Colonic mucosa (tissue), 4 donors: ENCODE measurements around the gene LRRC70. TPM values are rescaled to one million over a fixed set of nuclear protein-coding genes. Genes with fewer than 3 reads are reported as not detected.

ENCODE experiments used
- DNase-seq: peaks from one replicate; pipeline ENCODE4 v3.0.0-alpha.2; 2020
- H3K27ac ChIP-seq: fragments of 200-600 bp; one replicate; pipeline ENCODE4 v1.8.0; 2021
- H3K27me3 ChIP-seq: fragments of 200-600 bp; one replicate; pipeline ENCODE4 v1.8.0; 2021
- H3K36me3 ChIP-seq: fragments of 200-600 bp; one replicate; pipeline ENCODE4 v1.8.0; 2021
- H3K4me1 ChIP-seq: fragments of 200-600 bp; one replicate; pipeline ENCODE4 v1.8.0; 2021; ENCODE audit warnings: mild to moderate bottlenecking
- H3K4me3 ChIP-seq: fragments of 200-600 bp; one replicate; pipeline ENCODE4 v1.8.0; 2021
- H3K9ac ChIP-seq, 2 donors: one replicate each; pipeline ENCODE4 v1.7.0; 2013; ENCODE audit warnings: control low read depth in 2 of 2, low read depth in 2 of 2, low read length in 2 of 2
- H3K9me3 ChIP-seq: fragments of 200-600 bp; one replicate; pipeline ENCODE4 v1.8.0; 2021
- CTCF ChIP-seq: fragments of 200-600 bp; IDR thresholded peaks from one replicate; pipeline ENCODE4 v1.8.0; 2022; ENCODE audit warnings: antibody characterized with exemption, mild to moderate bottlenecking
- intact Hi-C: fragments of 100-400 bp; cut with DNase I; formaldehyde crosslinking; loops from one replicate; pipeline ENCODE4 v1.14.1; 2022
- total RNA-seq, 2 donors: library from RNA; stranded (reverse); fragmentation: NEBNext Ultra II Directional in 1 of 2; extraction: Animal tissue kit (Norgen Biotek cat#: 25700) in 1 of 2; gene quantifications; one replicate each; pipeline ENCODE4 v1.2.1, GENCODE V29; 2021
- donor health status: healthy.
- donor health status: DM: no; HTN: no; CAD: no.
- donor health status: DM: no; HTN: no; CAD: no.

LRRC70 gene
- total RNA-seq, 2 donors from 2014 or later = 1.0 to 2.7 TPM

- no peak overlapping the region for H3K27ac ChIP-seq
- DNase-seq = no peak
- no peaks in the 10 kb centered on the region for H3K27me3 ChIP-seq
- H3K4me1 ChIP-seq = no peaks in the 10 kb centered on the region
- no peaks in the 10 kb centered on the region for H3K9me3 ChIP-seq
- no peak overlapping the region for H3K9ac ChIP-seq
- no peaks in the 10 kb centered on the region for H3K36me3 ChIP-seq
- intact Hi-C loops = no loop called here
- TF ChIP-seq CTCF = no peak
- no peak overlapping the region for H3K4me3 ChIP-seq
Observed at GRCh38 chr5:62575066-62575465, 3.6 kb upstream of the LRRC70 start.

GRCh38 chr5:62575489-62575888 is 3.1 kb upstream of the LRRC70 start:
- no peak for TF ChIP-seq CTCF
- H3K4me3 ChIP-seq = no peak overlapping the region
- no peaks in the 10 kb centered on the region for H3K36me3 ChIP-seq
- no peak for DNase-seq
- no peak overlapping the region for H3K27ac ChIP-seq
- H3K9ac ChIP-seq = no peak overlapping the region
- H3K4me1 ChIP-seq = no peaks in the 10 kb centered on the region
- intact Hi-C loops = no loop called here
- no peaks in the 10 kb centered on the region for H3K27me3 ChIP-seq
- H3K9me3 ChIP-seq = no peaks in the 10 kb centered on the region

- Histone ChIP-seq H3K4me1 (no peaks in the 10 kb centered on the region), H3K27me3 (no peaks in the 10 kb centered on the region), H3K27ac (no peak overlapping the region), H3K9ac (no peak overlapping the region), H3K9me3 (no peaks in the 10 kb centered on the region), H3K4me3 (no peak overlapping the region), H3K36me3 (no peaks in the 10 kb centered on the region)
- no peak for DNase-seq
- intact Hi-C loops = no loop called here
- no peak for TF ChIP-seq CTCF
Observed at GRCh38 chr5:62576570-62577170, 1.9 kb upstream of the LRRC70 start.

GRCh38 chr5:62577488-62577887 is 1.1 kb upstream of the LRRC70 start:
- no peaks in the 10 kb centered on the region for H3K36me3 ChIP-seq
- no peak overlapping the region for H3K4me3 ChIP-seq
- H3K4me1 ChIP-seq = no peaks in the 10 kb centered on the region
- H3K9me3 ChIP-seq = no peaks in the 10 kb centered on the region
- H3K27me3 ChIP-seq = no peaks in the 10 kb centered on the region
- no peak overlapping the region for H3K27ac ChIP-seq
- no peak for DNase-seq
- H3K9ac ChIP-seq = no peak overlapping the region
- intact Hi-C loops = no loop called here
- no peak for TF ChIP-seq CTCF

GRCh38 chr5:62579761-62580160 is 1.1 kb downstream of the LRRC70 start:
- intact Hi-C loops = no loop called here
- Histone ChIP-seq H3K36me3 (no peaks in the 10 kb centered on the region), H3K4me1 (no peaks in the 10 kb centered on the region), H3K27ac (no peak overlapping the region), H3K9me3 (no peaks in the 10 kb centered on the region), H3K27me3 (no peaks in the 10 kb centered on the region), H3K4me3 (no peak overlapping the region), H3K9ac (no peak overlapping the region)
- DNase-seq = no peak
- TF ChIP-seq CTCF = no peak
